Keratinocyte (primary cell): Measurements from ENCODE around the gene ACACA.

Experiments used
- EZH2 ChIP-seq: IDR thresholded peaks from one replicate; pipeline ENCODE4 v1.6.1; 2012; ENCODE audit warnings: inconsistent platforms, mild to moderate bottlenecking, low read length, moderate library complexity
- TF ChIP-seq, protein P1 (sequence below), 3 experiments: IDR thresholded peaks in 1 of 3; conservative IDR thresholded peaks in 1 of 3; optimal IDR thresholded peaks in 1 of 3; 2 replicates in 2 of 3; 3 replicates in 1 of 3; pipeline versions ENCODE3 to v1.5.1; 2011; ENCODE audit warnings: low read length in 3 of 3, mild to moderate bottlenecking in 3 of 3, moderate library complexity in 2 of 3, control low read depth in 1 of 3, inconsistent platforms in 1 of 3; ENCODE audit not compliant: insufficient read depth in 2 of 3; ENCODE audit errors: extremely low read depth in 1 of 3

DNA sequence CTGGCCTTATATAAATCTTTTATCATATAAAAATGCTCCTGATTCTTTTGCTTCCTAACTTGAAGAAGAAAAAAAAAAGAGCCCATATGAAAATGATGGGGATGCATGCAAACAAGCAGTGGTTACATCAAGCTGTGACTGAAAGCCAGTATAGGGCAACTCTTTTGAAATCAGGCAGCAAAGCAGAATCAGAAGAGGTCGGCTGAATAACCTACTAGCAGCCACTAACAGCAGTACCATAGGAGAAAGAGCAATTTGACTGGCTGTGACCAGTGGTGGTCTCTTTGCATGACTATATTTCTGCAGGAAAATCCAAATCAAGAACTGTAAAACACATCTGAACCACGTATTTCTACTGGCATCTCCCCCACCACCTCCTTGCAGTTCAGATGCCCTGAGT lies 192.7 kb downstream of the ACACA start:
- TF ChIP-seq, protein P1, sequence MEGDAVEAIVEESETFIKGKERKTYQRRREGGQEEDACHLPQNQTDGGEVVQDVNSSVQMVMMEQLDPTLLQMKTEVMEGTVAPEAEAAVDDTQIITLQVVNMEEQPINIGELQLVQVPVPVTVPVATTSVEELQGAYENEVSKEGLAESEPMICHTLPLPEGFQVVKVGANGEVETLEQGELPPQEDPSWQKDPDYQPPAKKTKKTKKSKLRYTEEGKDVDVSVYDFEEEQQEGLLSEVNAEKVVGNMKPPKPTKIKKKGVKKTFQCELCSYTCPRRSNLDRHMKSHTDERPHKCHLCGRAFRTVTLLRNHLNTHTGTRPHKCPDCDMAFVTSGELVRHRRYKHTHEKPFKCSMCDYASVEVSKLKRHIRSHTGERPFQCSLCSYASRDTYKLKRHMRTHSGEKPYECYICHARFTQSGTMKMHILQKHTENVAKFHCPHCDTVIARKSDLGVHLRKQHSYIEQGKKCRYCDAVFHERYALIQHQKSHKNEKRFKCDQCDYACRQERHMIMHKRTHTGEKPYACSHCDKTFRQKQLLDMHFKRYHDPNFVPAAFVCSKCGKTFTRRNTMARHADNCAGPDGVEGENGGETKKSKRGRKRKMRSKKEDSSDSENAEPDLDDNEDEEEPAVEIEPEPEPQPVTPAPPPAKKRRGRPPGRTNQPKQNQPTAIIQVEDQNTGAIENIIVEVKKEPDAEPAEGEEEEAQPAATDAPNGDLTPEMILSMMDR (optimal IDR thresholded peaks at IDR 0.05 in 1 of 3, IDR thresholded peaks at IDR 0.05 in 1 of 3, conservative IDR thresholded peaks at IDR 0.05 in 1 of 3; ENCODE audit: extremely low read depth in 1 of 3, insufficient read depth in 2 of 3, low read length in 3 of 3) = no peak
- no peak for TF ChIP-seq EZH2
